ENCODE measurements around the gene BRSK2. TPM values are rescaled to one million over a fixed set of nuclear protein-coding genes. Genes with fewer than 3 reads are reported as not detected.

BRSK2 gene
- total and polyA plus RNA-seq, 4 donors, result 0.55 to 1.0 (median 0.62) TPM

- ATAC-seq (ENCODE audit: low FRiP score), result no peak
- WGBS, 2 donors, result 69 to 72% methylated on average over 9 of the region's 9 CpGs
- Histone ChIP-seq H3K9me3 (ENCODE audit: control insufficient read depth, low read length) (no peaks in the 10 kb centered on the region), H3K27ac (ENCODE audit: low read depth in 1 of 2, low read length in 2 of 2) (no peak overlapping the region), H3K4me1 (ENCODE audit: control insufficient read depth in 1 of 2, insufficient read depth in 2 of 2, low read length in 2 of 2) (no peaks in the 10 kb centered on the region), H3K4me3 (ENCODE audit: low read length in 2 of 2) (no peak overlapping the region), H3K36me3 (ENCODE audit: control insufficient read depth in 1 of 2, insufficient read depth in 2 of 2, low read length in 1 of 2) (no peaks in the 10 kb centered on the region), H3K27me3 (ENCODE audit: control insufficient read depth in 1 of 2, insufficient read depth in 2 of 2, low read length in 1 of 2) (no peaks in the 10 kb centered on the region)
- intact Hi-C loops (cut with DNase I), result no loop called here
- no peak for DNase-seq
These were observed 106.5 kb downstream of the BRSK2 start for GRCh38 chr11:1496091-1496760.

- Histone ChIP-seq H3K36me3 (ENCODE audit: control insufficient read depth in 1 of 2, insufficient read depth in 2 of 2, low read length in 1 of 2) (no peaks in the 10 kb centered on the region), H3K27me3 (ENCODE audit: control insufficient read depth in 1 of 2, insufficient read depth in 2 of 2, low read length in 1 of 2) (no peaks in the 10 kb centered on the region), H3K4me1 (ENCODE audit: control insufficient read depth in 1 of 2, insufficient read depth in 2 of 2, low read length in 2 of 2) (no peaks in the 10 kb centered on the region), H3K4me3 (ENCODE audit: low read length in 2 of 2) (no peak overlapping the region), H3K9me3 (ENCODE audit: control insufficient read depth, low read length) (no peaks in the 10 kb centered on the region), H3K27ac (ENCODE audit: low read depth in 1 of 2, low read length in 2 of 2) (no peak overlapping the region)
- ATAC-seq (ENCODE audit: low FRiP score), result no peak
- no peak for DNase-seq
- intact Hi-C loops (cut with DNase I), result no loop called here
- 85 to 89% methylated on average over 3 of the region's 3 CpGs for WGBS, 2 donors
These were observed 107.0 kb downstream of the BRSK2 start for GRCh38 chr11:1496761-1497095.

- H3K27me3 ChIP-seq (ENCODE audit: control insufficient read depth in 1 of 2, insufficient read depth in 2 of 2, low read length in 1 of 2), result no peaks in the 10 kb centered on the region
- no peak overlapping the region for H3K27ac ChIP-seq (ENCODE audit: low read depth in 1 of 2, low read length in 2 of 2)
- no peak for ATAC-seq (ENCODE audit: low FRiP score)
- WGBS, 2 donors, result 90 to 93% methylated on average over 5 of the region's 5 CpGs
- intact Hi-C loops (cut with DNase I), result no loop called here
- H3K9me3 ChIP-seq (ENCODE audit: control insufficient read depth, low read length), result no peaks in the 10 kb centered on the region
- H3K36me3 ChIP-seq (ENCODE audit: control insufficient read depth in 1 of 2, insufficient read depth in 2 of 2, low read length in 1 of 2), result no peaks in the 10 kb centered on the region
- DNase-seq, result peak; percentile 14 to 52
- no peaks in the 10 kb centered on the region for H3K4me1 ChIP-seq (ENCODE audit: control insufficient read depth in 1 of 2, insufficient read depth in 2 of 2, low read length in 2 of 2)
- H3K4me3 ChIP-seq (ENCODE audit: low read length in 2 of 2), result no peak overlapping the region
These were observed 107.9 kb downstream of the BRSK2 start for GRCh38 chr11:1497600-1497999.

GRCh38 chr11:1498262-1498661, 108.5 kb downstream of the BRSK2 start:
- DNase-seq, result peak in 1 of 2 donors; percentile 64
- no peaks in the 10 kb centered on the region for H3K36me3 ChIP-seq (ENCODE audit: control insufficient read depth in 1 of 2, insufficient read depth in 2 of 2, low read length in 1 of 2)
- no peaks in the 10 kb centered on the region for H3K9me3 ChIP-seq (ENCODE audit: control insufficient read depth, low read length)
- WGBS, 2 donors, result 93 to 95% methylated on average over 13 of the region's 13 CpGs
- no peak overlapping the region for H3K4me3 ChIP-seq (ENCODE audit: low read length in 2 of 2)
- H3K27me3 ChIP-seq (ENCODE audit: control insufficient read depth in 1 of 2, insufficient read depth in 2 of 2, low read length in 1 of 2), result no peaks in the 10 kb centered on the region
- ATAC-seq (ENCODE audit: low FRiP score), result no peak
- H3K27ac ChIP-seq (ENCODE audit: low read depth in 1 of 2, low read length in 2 of 2), result no peak overlapping the region
- intact Hi-C loops (cut with DNase I), result no loop called here
- no peaks in the 10 kb centered on the region for H3K4me1 ChIP-seq (ENCODE audit: control insufficient read depth in 1 of 2, insufficient read depth in 2 of 2, low read length in 2 of 2)

GRCh38 chr11:1499261-1499890, 109.6 kb downstream of the BRSK2 start:
- Histone ChIP-seq H3K27ac (ENCODE audit: low read depth in 1 of 2, low read length in 2 of 2) (no peak overlapping the region), H3K9me3 (ENCODE audit: control insufficient read depth, low read length) (no peaks in the 10 kb centered on the region), H3K4me1 (ENCODE audit: control insufficient read depth in 1 of 2, insufficient read depth in 2 of 2, low read length in 2 of 2) (no peaks in the 10 kb centered on the region), H3K4me3 (ENCODE audit: low read length in 2 of 2) (no peak overlapping the region), H3K36me3 (ENCODE audit: control insufficient read depth in 1 of 2, insufficient read depth in 2 of 2, low read length in 1 of 2) (no peaks in the 10 kb centered on the region), H3K27me3 (ENCODE audit: control insufficient read depth in 1 of 2, insufficient read depth in 2 of 2, low read length in 1 of 2) (no peaks in the 10 kb centered on the region)
- intact Hi-C loops (cut with DNase I), result no loop called here
- DNase-seq (peak; percentile 41 to 68), ATAC-seq (ENCODE audit: low FRiP score) (no peak)
- 91 to 95% methylated on average over 28 of the region's 28 CpGs for WGBS, 2 donors

- Histone ChIP-seq H3K36me3 (ENCODE audit: control insufficient read depth in 1 of 2, insufficient read depth in 2 of 2, low read length in 1 of 2) (no peaks in the 10 kb centered on the region), H3K27me3 (ENCODE audit: control insufficient read depth in 1 of 2, insufficient read depth in 2 of 2, low read length in 1 of 2) (no peaks in the 10 kb centered on the region), H3K27ac (ENCODE audit: low read depth in 1 of 2, low read length in 2 of 2) (no peak overlapping the region), H3K4me3 (ENCODE audit: low read length in 2 of 2) (no peak overlapping the region), H3K4me1 (ENCODE audit: control insufficient read depth in 1 of 2, insufficient read depth in 2 of 2, low read length in 2 of 2) (no peaks in the 10 kb centered on the region), H3K9me3 (ENCODE audit: control insufficient read depth, low read length) (no peaks in the 10 kb centered on the region)
- WGBS, 2 donors, result 97 to 98% methylated on average over 14 of the region's 14 CpGs
- intact Hi-C loops (cut with DNase I), result no loop called here
- DNase-seq, result peak; percentile 26 to 73
- no peak for ATAC-seq (ENCODE audit: low FRiP score)
These were observed 110.2 kb downstream of the BRSK2 start for GRCh38 chr11:1499899-1500298.

- DNase-seq, result peak; percentile 23 to 60
- 90 to 92% methylated on average over 28 of the region's 28 CpGs for WGBS, 2 donors
These were observed 111.0 kb downstream of the BRSK2 start for GRCh38 chr11:1500466-1501420.

GRCh38 chr11:1501421-1502167, 111.9 kb downstream of the BRSK2 start:
- DNase-seq (peak; percentile 50 to 75), ATAC-seq (ENCODE audit: low FRiP score) (no peak)
- 58 to 60% methylated on average over 25 of the region's 25 CpGs for WGBS, 2 donors
- Histone ChIP-seq H3K4me1 (ENCODE audit: control insufficient read depth in 1 of 2, insufficient read depth in 2 of 2, low read length in 2 of 2) (no peaks in the 10 kb centered on the region), H3K36me3 (ENCODE audit: control insufficient read depth in 1 of 2, insufficient read depth in 2 of 2, low read length in 1 of 2) (no peaks in the 10 kb centered on the region), H3K27me3 (ENCODE audit: control insufficient read depth in 1 of 2, insufficient read depth in 2 of 2, low read length in 1 of 2) (no peaks in the 10 kb centered on the region), H3K4me3 (ENCODE audit: low read length in 2 of 2) (no peak overlapping the region), H3K9me3 (ENCODE audit: control insufficient read depth, low read length) (no peaks in the 10 kb centered on the region), H3K27ac (ENCODE audit: low read depth in 1 of 2, low read length in 2 of 2) (no peak overlapping the region)
- intact Hi-C loops (cut with DNase I), result no loop called here

More at GRCh38 chr11:1500466-1501420, 111.0 kb downstream of the BRSK2 start:
- H3K36me3 ChIP-seq (ENCODE audit: control insufficient read depth in 1 of 2, insufficient read depth in 2 of 2, low read length in 1 of 2), result no peaks in the 10 kb centered on the region
- no peaks in the 10 kb centered on the region for H3K27me3 ChIP-seq (ENCODE audit: control insufficient read depth in 1 of 2, insufficient read depth in 2 of 2, low read length in 1 of 2)
- H3K4me3 ChIP-seq (ENCODE audit: low read length in 2 of 2), result no peak overlapping the region
- H3K27ac ChIP-seq (ENCODE audit: low read depth in 1 of 2, low read length in 2 of 2), result no peak overlapping the region
- H3K9me3 ChIP-seq (ENCODE audit: control insufficient read depth, low read length), result no peaks in the 10 kb centered on the region
- no peaks in the 10 kb centered on the region for H3K4me1 ChIP-seq (ENCODE audit: control insufficient read depth in 1 of 2, insufficient read depth in 2 of 2, low read length in 2 of 2)
- no peak for ATAC-seq (ENCODE audit: low FRiP score)
- intact Hi-C loops (cut with DNase I), result no loop called here

All from aorta (tissue), 5 donors.